NCI-H1417 treated with DMSO at 0.1 percent for 48 hours (cell line): ENCODE data around the gene XIAP.

ENCODE experiments used
- DNase-seq: peaks from one replicate; lab custom pipeline; 2025; lab: John Stamatoyannopoulos, UW

Gene XIAP

GRCh38 chrX:123960956-123961267, 101.1 kb downstream of the XIAP start:
- no peak for DNase-seq

GRCh38 chrX:123961268-123962005, 101.6 kb downstream of the XIAP start, which contains the start of gene STAG2:
Gene STAG2, plus strand, starts transcription at chrX:123961706. Its CDS starts 60,922 bp downstream, at chrX:124022628.
- peak; percentile 49 for DNase-seq

GRCh38 chrX:123962006-123962467, 102.2 kb downstream of the XIAP start:
- DNase-seq: no peak

- peak; percentile 32 for DNase-seq
Observed at GRCh38 chrX:123962794-123963373, 103.0 kb downstream of the XIAP start.
